HG03135 (cell line): ENCODE results near the gene TMEM182.

Experiments used
- ATAC-seq: cut with Tn5 transposase; IDR thresholded peaks from one replicate; pipeline ENCODE4 v1.9.1; 2021; ENCODE audit warnings: mild to moderate bottlenecking, moderate library complexity; ENCODE audit not compliant: unreplicated experiment

Gene TMEM182, protein sequence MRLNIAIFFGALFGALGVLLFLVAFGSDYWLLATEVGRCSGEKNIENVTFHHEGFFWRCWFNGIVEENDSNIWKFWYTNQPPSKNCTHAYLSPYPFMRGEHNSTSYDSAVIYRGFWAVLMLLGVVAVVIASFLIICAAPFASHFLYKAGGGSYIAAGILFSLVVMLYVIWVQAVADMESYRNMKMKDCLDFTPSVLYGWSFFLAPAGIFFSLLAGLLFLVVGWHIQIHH

DNA sequence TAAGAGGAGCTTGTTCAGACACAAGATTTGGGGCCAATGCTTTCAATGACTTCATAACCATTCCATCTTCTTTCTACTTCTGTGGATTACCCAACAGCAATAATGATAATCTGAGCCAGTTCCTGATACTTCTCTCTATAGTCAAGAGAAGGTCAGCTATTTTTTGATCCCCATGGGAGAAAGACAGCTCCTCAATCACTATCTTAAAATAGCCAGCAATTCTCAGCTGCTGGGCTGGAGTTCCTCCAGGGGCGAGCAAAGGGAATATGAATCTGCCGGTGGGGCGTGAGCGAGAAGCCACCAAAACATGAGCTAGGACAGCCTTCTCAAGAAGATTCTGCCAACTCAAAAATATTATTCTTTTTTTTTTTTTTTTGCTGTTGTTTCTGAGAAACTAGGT lies at the start of gene TMEM182:
TSS of gene TMEM182 (plus strand) at position 269 of the 400 bp plus-strand sequence. CDS start 187 bp downstream, outside the sequence.
- no peak for ATAC-seq

DNA sequence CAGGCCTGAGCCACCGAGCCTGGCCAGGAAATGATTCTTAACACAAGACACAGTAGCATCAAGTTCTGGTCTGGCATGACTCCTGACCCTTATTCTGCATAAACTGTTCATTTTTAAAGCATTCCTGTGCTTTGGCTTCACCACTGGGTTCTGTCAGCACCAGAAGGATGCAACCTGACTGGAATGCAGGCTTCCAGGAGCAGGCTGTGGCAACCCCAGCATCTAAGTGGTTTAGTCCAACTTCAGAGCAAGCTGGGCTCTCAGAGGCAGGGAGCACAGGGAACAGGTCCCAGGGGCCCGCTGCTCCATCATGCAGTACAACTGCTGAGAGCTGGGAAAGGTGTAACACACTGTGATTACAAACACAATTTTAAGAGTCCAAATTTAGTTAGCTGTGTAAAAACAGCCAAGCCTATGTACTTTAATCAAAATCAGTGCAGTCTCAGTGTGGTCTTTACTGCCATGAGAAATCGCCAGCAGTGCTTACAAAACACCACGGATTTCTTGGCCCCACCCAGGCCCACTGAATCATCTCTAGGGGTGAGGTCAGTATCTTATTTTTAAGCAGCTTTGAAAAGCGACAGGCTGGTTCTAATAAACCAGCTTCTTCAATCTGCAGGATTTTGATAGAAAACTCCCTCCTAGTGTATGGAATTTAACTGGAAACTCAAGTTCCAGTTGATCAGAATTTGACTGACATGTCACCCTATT lies 44.4 kb upstream of the TMEM182 start:
- ATAC-seq, result no peak

DNA sequence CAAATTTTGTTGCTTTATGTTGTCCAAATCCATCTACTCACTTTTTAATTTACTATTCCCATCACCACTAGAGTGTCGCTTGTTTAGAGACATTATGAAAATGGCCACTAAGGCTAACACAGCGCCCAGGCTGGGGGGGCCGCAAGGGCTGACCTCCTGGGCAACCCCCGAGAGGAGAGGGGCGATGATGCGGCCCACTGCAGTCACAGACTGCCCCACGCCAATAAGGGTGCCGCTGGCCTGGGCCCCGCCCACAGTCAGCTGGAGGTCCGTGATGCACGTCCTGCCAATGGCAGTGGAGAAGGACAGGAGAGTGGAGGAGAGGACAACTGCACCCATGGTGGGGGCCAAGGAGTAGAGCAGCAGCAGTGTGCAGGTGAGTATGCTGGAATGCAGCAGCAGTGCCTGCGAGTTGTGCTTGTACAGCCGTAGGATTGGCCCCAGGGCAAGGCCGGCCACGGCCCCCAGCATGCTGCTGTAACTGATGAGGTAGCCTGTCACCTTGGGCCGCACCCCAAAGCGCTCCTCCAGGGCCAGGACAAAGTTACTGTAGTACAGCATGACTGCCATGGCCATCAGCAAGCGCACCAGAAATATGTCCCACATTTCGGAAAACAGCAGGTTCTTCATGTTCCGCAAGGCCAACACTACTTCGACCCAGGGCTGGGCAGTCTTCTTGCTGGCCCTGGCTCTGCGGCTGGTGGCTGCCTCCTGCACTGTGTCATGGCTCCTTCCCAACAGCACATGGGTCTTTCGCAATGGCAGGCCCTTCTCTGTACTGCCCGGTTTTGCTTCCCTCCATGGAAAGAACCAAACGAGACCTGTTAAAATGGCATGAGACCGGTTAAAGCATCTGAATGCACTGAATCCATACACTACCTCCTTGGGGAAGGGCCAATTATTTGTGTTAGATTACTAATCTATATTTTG lies 43.2 kb upstream of the TMEM182 start:
- no peak for ATAC-seq

DNA sequence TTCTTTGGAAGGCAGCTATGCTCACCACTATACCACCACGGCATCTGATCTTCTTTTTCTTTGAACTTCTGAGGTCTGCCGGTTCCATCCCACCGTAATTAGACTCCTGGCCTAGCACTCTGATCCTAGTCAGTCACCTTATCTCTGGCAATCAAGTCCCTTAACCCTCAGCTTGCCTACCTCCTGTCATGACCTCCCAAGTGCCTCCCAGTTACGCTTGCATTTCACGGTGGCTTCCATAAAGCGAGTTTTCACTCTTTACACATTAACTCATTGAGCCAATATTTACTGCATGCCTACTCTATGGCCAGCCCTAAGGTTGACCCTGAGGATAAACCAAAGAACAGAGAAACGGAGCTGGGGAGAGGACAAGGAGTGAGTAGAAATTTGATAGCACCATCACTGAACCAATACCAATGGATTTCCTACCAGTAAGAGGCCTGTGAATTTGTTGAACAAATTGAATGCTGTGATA lies 37.8 kb upstream of the TMEM182 start:
- ATAC-seq, result no peak

DNA sequence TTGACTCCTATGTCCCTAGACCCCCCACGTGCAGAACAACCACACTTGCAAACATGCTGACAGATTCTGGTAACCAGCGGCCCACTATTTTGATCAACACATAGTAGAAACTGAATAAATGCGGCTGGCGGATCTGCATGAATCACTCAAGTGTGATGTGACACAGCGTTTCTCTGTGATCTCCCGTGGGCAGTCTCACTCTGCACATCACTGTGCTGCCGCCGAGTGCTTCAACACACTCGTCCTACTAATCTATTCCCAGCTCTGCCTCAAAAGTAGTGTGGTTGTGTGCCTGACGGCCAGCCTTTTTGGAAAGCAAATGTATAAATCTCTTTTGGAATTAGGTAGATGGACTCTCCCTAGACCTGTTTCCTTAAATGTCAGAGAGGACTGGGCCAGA lies 37.3 kb upstream of the TMEM182 start:
- no peak for ATAC-seq

DNA sequence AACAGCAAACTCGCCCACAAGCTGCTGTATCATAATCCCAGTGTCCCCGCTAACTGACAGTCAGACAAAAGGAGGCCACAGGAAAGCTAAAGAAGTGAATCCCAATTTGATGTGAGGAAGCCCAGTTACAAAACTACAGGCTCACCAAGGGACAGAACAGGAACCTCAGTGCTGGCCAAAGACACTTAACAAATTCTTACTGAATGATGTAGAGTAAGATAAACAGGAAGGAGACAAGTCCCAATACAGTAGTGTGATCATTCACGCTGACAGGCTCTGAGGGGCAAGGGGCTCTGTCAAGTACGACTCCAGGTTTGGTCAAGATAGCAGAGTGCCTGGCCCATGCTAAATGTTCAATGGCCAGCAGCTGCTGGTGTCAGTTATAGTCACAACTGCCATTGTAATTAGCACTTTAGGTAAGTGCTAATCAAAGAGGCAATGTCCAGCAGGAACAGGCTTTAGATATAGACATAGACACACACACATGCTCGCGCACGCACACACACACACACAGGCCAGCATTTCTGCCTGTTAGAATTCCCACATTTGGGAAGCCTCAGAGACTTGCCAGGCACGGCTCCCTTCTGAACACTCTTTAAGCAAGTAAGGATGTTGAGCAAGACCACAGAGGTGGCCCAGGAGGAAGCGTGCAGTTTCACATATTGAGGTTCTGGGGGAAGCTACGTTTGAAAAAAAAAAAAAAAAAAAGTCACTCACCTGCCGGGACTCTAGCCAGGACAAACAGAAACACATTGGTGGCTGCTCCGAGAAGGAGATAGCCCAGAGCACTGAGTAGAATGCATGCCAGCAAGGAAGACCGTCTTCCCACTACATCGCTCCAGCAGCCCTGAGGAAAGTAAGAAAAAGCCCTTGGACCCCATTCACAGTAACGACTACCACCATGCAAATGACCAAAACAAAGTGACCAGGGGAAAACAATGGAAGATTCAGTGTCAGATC lies 35.4 kb upstream of the TMEM182 start:
- ATAC-seq, result no peak

DNA sequence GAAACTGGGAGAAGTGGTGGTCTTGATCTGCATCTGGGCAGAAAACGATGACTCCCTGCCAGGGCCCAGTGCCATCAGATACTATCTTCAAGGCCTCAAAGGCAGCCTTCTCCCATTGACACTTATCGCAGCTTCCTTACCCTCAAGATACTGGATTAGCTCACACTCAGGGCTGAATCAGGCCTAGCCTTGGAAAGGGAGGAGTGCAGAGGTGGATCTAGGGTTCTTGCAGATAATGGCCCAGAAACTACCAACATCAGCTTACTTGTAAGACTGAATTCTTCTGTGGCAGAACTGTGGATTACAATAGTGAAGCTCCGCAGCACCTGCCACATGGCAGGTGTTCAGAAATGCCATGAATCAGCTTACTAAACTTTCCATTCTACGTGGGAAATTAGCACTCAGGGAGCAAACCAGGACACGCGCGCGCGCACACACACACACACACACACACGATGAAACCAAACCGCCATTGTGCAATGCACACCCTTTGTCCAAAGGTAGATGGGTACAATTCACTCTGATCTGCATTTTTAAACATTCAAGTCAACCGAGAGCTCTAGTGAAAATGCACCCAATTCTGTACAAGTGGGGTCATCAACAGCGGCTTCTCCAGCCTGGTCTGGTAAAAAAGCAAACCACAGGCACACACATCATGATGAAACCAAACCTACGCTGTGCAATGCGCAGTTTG lies 26.3 kb upstream of the TMEM182 start:
- ATAC-seq, result no peak

DNA sequence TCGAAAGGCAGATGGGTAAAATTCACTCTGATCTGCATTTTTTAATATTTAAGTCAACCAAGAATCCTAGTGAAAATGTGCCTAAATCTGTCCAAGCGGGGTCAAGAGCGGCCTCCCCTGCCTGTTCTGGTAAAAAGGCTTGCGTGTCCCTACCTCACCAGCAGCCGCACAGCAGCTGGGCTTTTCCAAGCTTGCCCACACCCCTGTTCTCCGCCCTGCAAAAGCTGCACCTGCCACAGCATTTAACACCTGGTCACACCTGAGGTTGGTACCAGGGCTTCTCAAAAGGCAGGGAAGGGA lies 25.8 kb upstream of the TMEM182 start:
- ATAC-seq, result no peak

DNA sequence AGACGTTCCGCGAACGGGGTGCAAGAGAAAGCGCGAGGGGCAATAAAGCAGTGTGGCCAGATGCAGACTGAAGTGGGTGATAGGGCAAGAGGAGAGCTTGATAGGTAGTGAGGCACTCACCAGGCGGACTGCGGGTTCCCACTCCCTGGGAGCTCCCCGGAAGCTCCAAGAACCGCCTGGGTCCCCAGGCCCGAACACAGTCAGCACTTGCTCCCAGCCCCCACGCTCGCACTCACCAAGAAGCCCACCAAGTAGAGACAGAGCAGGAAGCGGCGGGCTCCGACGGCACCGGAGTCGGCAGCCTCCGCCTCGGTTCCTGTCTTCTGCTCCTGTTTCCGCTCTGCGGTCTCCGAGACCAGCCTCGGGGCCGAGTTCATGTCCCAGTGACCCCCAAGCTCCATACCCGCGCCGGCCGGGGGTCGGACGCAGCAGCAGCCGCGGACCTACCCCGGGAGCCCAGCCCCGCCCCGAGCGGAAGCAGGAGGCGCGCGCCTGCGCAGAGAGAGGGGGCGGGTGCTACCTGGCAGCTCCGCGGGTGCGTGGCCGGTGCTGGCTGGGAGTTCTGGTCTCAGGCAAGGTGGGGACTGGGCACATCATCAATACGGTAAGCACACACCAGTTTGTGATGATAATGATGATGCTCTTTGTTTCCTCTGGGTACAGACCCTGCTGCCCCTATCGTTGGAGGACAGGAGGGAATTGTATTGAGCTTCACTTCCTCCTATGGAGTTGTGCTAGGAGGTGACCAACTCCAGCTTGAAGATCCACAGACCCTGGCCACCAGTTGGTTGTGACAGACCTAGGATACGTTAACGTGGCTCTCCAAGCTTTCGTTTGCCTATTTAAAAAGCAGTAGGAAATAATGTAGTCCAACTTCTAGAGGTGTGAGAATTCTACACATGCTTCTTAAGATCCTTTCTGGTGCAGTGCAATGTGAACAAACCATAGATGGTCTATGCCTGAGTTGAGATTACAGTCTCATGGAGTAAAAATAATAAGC lies 25.1 kb upstream of the TMEM182 start:
- peak; percentile 86 for ATAC-seq

DNA sequence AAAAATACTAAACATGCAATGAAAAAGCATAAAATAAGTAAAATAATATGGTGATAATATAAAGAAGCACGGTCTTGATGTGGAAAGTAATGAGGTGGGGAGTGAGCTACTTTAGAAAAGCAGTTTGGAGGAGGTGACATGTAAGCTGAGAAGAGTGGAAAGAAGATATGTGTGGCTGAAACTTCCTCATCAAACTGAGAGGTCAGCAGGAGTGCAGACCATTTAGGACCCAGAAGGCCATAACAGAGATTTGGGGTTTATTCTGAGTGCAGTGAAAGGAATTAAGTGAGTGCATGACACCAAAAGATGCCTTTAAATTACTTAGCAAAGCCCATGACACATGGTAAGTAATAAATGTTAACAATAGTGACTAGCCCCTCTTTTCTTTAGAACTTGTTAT lies 24.4 kb upstream of the TMEM182 start:
- peak; percentile 54 for ATAC-seq

DNA sequence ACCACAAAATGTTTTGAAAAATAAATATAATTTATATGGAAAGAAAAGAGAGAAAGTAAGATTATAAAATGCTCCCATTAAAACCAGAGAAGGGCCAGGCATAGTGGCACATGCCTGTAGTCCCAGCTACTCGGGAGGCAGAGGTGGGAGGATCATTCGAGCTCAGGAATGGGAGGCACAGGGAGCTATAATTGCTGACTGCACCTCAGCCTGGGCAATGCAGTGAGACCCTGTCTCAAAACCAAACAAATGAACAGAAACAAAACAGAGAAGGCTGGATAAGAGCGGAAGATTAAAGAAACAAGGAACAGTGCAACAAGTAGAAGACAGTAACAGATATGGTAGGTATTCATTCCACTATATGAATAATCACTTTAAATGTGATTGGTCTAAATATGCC lies 18.6 kb upstream of the TMEM182 start:
- no peak for ATAC-seq

DNA sequence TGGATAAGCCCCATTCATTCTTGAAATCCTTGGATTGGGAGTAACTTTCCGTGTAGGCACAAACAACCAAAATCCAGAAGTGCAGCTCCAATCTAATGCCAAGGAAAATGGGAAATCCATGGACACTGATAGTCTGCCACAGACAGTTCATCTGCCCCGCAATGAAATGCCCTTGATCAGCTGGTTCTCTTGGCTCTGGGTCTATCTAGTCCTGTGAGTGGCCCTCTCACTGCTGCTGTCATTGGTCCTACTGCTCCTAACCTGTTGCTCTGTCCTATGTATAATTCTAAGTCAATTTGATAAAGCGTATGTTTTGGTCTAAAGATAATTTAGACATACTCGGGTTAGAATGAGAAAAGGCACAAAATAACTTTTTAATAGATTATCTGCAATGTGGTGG lies 13.7 kb upstream of the TMEM182 start:
- ATAC-seq, result no peak

DNA sequence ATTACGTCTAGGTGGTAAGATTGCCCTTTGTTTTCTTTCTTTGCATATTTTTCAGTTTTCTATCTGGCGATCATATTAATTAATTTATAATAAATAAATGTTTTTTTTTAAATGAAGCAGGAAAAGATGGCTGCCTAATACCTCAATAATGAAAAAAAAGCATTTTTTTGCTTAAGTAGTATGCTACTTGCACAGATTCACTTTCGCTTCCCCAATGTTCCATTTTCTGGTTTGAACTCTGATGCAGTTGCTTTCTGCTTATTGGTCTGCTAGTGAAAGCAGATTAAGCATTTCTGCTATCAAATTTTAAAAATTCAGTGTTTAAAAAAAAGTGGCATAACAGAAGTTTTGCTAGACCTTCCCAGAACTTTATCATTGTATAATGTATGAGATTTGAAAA lies 11.9 kb upstream of the TMEM182 start:
- ATAC-seq, result peak; percentile 80

DNA sequence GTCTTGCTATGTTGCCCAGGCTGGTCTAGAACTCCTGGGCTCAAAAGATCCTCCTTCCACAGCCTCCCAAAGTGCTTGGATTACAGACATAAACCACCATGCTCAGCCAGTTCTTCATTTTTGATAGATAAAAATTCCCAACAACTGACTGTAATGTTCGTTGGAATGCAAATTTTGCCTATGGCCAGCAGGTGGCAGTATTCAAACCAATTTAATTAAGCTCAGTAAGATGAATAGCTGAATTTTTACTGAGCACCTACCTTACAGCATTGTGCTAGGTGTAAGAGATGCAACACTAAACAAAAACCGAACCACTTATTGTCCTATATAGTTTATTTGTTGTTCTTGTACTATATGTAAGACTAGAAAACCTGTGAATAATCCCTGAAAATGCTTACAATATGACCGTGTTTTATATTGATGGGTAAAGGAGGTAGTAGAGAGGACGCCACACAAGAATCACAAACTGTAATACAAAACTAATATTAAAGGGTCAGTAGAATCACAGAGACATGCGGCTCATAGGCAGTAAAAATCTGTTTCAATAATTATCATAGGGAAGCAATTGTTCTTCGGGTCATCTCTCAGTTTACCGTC lies 8.2 kb upstream of the TMEM182 start:
- no peak for ATAC-seq

DNA sequence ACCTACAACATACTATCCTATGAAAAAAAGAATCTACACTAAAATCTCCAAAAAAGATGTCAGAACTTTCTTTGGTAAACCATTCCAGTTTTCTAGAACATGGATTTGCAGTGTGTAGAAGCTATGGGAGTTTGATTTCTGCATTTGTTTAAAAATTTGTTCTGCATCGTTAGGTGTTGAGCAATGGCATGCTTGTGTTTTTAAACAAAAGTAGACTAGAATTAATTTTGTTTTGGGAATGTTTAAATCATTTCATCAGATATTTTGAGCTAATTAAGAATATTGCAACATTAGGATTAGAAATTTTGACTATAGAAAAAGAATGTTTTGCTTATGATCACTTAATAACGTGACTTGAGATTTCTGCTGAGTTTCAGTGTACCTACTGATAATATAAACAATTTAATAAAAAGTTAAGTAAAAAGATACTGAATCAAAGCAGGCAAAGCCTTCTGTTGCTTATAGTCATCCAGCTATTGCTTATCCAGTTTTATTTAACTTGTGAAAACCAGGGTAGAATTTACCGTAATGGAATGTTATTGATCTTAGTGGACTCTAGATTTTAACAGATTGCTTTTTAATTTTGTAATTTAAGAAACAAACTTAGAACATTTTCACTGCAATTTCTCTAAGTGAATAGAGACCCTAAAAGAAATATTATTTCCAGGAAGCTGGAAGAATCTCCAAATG lies 7.2 kb upstream of the TMEM182 start:
- ATAC-seq, result no peak

DNA sequence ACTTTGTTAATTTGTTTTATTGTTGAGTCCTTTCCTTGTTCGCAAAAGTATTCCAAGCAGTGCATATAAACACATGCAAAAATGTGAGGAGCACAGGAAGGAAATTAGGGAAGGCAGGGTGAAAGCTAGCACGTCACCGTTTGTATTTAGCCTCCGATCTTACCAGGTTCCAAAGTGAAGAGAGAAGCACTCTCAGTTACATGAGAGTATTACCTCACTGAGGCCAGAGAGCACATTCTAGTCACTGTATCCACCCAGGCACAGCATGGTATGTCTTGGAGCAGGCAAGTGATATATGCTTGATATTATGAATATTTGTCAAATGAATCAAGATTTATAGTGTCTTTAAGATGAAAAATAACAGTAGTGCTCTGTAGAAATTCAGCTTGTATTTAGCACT lies 6.5 kb upstream of the TMEM182 start:
- ATAC-seq, result no peak

DNA sequence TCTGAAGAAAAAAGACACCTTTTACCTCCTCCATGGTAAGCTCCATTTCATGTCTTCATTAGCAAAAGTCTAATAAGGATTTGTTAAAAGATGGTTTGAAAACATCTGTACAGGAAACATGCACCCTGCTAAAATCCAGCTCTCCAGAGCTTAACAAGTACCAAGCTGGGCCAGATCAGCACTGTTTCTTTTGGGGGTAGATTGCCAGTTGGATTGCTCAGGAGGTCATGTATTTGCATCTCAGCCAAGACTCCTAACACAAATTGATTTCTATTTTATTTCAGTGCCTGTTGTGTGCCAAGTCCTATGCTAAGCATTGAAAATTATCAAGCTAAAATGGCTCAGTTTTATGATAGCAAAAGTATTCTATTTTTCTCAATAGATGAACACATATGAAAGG lies 3.4 kb upstream of the TMEM182 start:
- no peak for ATAC-seq

DNA sequence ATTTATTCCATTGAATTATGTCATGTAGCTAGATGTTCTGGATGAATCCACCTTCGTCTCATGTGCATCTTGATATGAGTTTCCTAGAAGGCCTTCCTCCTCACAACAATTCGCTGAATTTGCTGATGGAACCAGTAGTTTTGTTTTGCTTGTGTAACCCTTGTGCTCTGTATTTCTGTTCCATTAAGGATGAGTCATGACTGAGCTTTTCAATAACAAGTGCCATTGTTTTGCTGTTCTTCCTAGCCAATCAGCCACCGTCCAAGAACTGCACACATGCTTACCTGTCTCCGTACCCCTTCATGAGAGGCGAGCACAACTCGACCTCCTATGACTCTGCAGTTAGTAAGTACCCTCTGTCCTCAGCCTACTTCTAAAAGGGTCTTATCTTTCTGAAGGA lies 2.3 kb downstream of the TMEM182 start:
- no peak for ATAC-seq
